ENCODE data around the gene TDRD6.

DNA sequence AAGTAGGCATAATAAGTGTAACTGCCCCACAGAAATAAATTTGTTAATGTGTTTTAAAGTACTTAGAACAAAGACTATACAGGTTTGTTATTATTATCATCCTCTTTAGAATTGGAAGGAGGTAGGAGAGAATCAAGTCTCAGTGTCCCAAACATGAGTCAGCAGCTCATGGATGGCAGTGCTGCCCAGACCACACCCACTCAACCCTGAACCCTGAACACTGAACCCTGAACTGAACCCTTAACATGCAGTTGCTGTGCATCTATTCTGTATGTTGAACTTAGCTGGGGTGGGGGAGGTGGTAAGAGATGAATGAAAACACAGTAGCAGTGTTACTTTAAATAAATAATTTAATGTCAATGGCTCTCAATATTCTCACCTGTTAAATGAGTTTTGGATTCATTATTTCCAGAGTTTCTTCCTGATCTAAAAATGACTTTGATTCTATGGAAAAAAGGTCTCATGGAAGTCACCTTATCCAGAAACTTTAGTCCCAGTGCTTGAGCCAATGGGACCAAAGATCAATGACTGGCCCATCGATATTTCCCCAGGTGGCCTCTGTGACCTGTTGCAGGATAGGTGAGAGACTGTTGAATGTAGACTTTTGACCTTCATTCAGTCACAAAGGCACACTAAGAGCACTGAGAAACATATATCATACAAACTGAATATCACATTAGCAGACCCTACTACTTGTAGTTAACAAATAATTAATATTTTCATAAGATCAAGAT, 55.9 kb downstream of the TDRD6 start:
- TF ChIP-seq, protein P1, sequence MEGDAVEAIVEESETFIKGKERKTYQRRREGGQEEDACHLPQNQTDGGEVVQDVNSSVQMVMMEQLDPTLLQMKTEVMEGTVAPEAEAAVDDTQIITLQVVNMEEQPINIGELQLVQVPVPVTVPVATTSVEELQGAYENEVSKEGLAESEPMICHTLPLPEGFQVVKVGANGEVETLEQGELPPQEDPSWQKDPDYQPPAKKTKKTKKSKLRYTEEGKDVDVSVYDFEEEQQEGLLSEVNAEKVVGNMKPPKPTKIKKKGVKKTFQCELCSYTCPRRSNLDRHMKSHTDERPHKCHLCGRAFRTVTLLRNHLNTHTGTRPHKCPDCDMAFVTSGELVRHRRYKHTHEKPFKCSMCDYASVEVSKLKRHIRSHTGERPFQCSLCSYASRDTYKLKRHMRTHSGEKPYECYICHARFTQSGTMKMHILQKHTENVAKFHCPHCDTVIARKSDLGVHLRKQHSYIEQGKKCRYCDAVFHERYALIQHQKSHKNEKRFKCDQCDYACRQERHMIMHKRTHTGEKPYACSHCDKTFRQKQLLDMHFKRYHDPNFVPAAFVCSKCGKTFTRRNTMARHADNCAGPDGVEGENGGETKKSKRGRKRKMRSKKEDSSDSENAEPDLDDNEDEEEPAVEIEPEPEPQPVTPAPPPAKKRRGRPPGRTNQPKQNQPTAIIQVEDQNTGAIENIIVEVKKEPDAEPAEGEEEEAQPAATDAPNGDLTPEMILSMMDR (conservative IDR thresholded peaks at IDR 0.05): no peak
- TF ChIP-seq ZFX (IDR thresholded peaks at IDR 0.05): no peak
